Suprapubic skin (tissue), 4 donors: Measurements from ENCODE around the gene SLC25A25. TPM values are rescaled to one million over a fixed set of nuclear protein-coding genes. Genes with fewer than 3 reads are reported as not detected.

ENCODE experiments used
- DNase-seq, 2 donors: peaks; one replicate each; pipeline ENCODE4 v3.0.0-alpha.2; 2019; ENCODE audit warnings: low spot score in 2 of 2
- H3K27ac ChIP-seq: fragments of 200-600 bp; sonication (generic); one replicate; pipeline ENCODE4 v1.5.1; 2019
- H3K27me3 ChIP-seq: fragments of 200-600 bp; sonication (generic); one replicate; pipeline ENCODE4 v1.5.1; 2019
- H3K36me3 ChIP-seq: fragments of 200-600 bp; sonication (generic); one replicate; pipeline ENCODE4 v1.5.1; 2019
- H3K4me1 ChIP-seq: fragments of 200-600 bp; sonication (generic); one replicate; pipeline ENCODE4 v1.5.1; 2019
- H3K4me3 ChIP-seq: fragments of 200-600 bp; sonication (generic); one replicate; pipeline ENCODE4 v1.5.1; 2019; ENCODE audit warnings: mild to moderate bottlenecking
- H3K9me3 ChIP-seq: fragments of 200-600 bp; sonication (generic); one replicate; pipeline ENCODE4 v1.5.1; 2019
- CTCF ChIP-seq, 2 donors: fragments of 200-600 bp in 1 of 2; fragments of 450-650 bp in 1 of 2; sonication (generic) in 1 of 2; IDR thresholded peaks; one replicate each; pipeline ENCODE4 v1.5.1; 2016 to 2019; ENCODE audit warnings: antibody characterized with exemption in 2 of 2, mild to moderate bottlenecking in 1 of 2, moderate library complexity in 1 of 2
- EP300 ChIP-seq: sonication (generic); formaldehyde crosslinking; IDR thresholded peaks from one replicate; pipeline ENCODE4 v1.6.1; 2017; ENCODE audit warnings: antibody characterized with exemption
- POLR2A ChIP-seq, 2 donors: fragments of 450-650 bp; IDR thresholded peaks; one replicate each; pipeline ENCODE4 v1.6.1; 2017; ENCODE audit warnings: antibody characterized with exemption in 2 of 2, mild to moderate bottlenecking in 2 of 2, moderate library complexity in 2 of 2
- POLR2AphosphoS5 ChIP-seq, 3 donors: sonication (generic); formaldehyde crosslinking; IDR thresholded peaks; one replicate each; pipeline ENCODE4 v1.6.1; 2017; ENCODE audit warnings: antibody characterized with exemption in 3 of 3
- WGBS: methylation state at CpG from one replicate; pipeline ENCODE4 v1.1.5; 2018; 5-methylcytosine and 5-hydroxymethylcytosine counted together
- total RNA-seq, 4 donors: library from RNA; depleted of rRNA; stranded (reverse); fragments of >200 nt; gene quantifications; one replicate each; pipeline ENCODE4 v1.1.0, GENCODE V29; 2016

The SLC25A25 gene
- total RNA-seq, 4 donors from 2014 or later = 37.9 to 106 (median 66.5) TPM

GRCh38 chr9:128024761-128025308, 43.2 kb upstream of the SLC25A25 start:
- Histone ChIP-seq H3K4me1 (no peaks in the 10 kb centered on the region), H3K27me3 (no peaks in the 10 kb centered on the region), H3K9me3 (no peaks in the 10 kb centered on the region), H3K4me3 (no peak overlapping the region), H3K27ac (no peak overlapping the region), H3K36me3 (no peaks in the 10 kb centered on the region)
- WGBS = 82% methylated on average over 5 of the region's 5 CpGs
- TF ChIP-seq POLR2AphosphoS5 (IDR thresholded peaks at IDR 0.05) (no peak), POLR2A (IDR thresholded peaks at IDR 0.05) (no peak), EP300 (no peak), CTCF (IDR thresholded peaks at IDR 0.05) (no peak)
- DNase-seq = no peak

GRCh38 chr9:128025736-128026135, 42.3 kb upstream of the SLC25A25 start:
- no peak for DNase-seq
- H3K27me3 ChIP-seq = no peaks in the 10 kb centered on the region
- no peaks in the 10 kb centered on the region for H3K36me3 ChIP-seq
- H3K27ac ChIP-seq = no peak overlapping the region
- H3K4me1 ChIP-seq = no peaks in the 10 kb centered on the region
- H3K4me3 ChIP-seq = no peak overlapping the region
- no peaks in the 10 kb centered on the region for H3K9me3 ChIP-seq
- 48% methylated on average over 3 of the region's 4 CpGs for WGBS
- TF ChIP-seq POLR2A (IDR thresholded peaks at IDR 0.05) (no peak), POLR2AphosphoS5 (IDR thresholded peaks at IDR 0.05) (no peak)

- Histone ChIP-seq H3K27me3 (no peaks in the 10 kb centered on the region), H3K27ac (peak overlapping the region; percentile 4), H3K4me1 (no peaks in the 10 kb centered on the region), H3K9me3 (no peaks in the 10 kb centered on the region), H3K4me3 (no peak overlapping the region), H3K36me3 (no peaks in the 10 kb centered on the region)
- no peak for DNase-seq
- 87% methylated on average over 11 of the region's 12 CpGs for WGBS
- no peak for TF ChIP-seq CTCF (IDR thresholded peaks at IDR 0.05)
- TF ChIP-seq POLR2A (IDR thresholded peaks at IDR 0.05) = no peak
- no peak for TF ChIP-seq POLR2AphosphoS5 (IDR thresholded peaks at IDR 0.05)
- no peak for TF ChIP-seq EP300
Measured at GRCh38 chr9:128026255-128026772, 41.7 kb upstream of the SLC25A25 start.

- no peak for DNase-seq
- Histone ChIP-seq H3K9me3 (no peaks in the 10 kb centered on the region), H3K4me3 (no peak overlapping the region), H3K27me3 (no peaks in the 10 kb centered on the region), H3K27ac (peak overlapping the region; percentile 4), H3K4me1 (no peaks in the 10 kb centered on the region), H3K36me3 (no peaks in the 10 kb centered on the region)
- TF ChIP-seq EP300 (no peak), CTCF (IDR thresholded peaks at IDR 0.05) (no peak), POLR2A (IDR thresholded peaks at IDR 0.05) (no peak), POLR2AphosphoS5 (IDR thresholded peaks at IDR 0.05) (no peak)
- WGBS = 83% methylated on average over 11 of the region's 11 CpGs
Measured at GRCh38 chr9:128026773-128027541, 41.1 kb upstream of the SLC25A25 start.

- no peak overlapping the region for H3K27ac ChIP-seq
- 63% methylated on average over 4 of the region's 4 CpGs for WGBS
Measured at GRCh38 chr9:128027705-128028104, 40.3 kb upstream of the SLC25A25 start.

More at GRCh38 chr9:128027705-128028104, 40.3 kb upstream of the SLC25A25 start:
- no peak for DNase-seq
- no peaks in the 10 kb centered on the region for H3K4me1 ChIP-seq
- TF ChIP-seq POLR2AphosphoS5 (IDR thresholded peaks at IDR 0.05) (no peak), CTCF (IDR thresholded peaks at IDR 0.05) (no peak), EP300 (no peak), POLR2A (IDR thresholded peaks at IDR 0.05) (no peak)
- H3K27me3 ChIP-seq = no peaks in the 10 kb centered on the region
- no peaks in the 10 kb centered on the region for H3K36me3 ChIP-seq
- no peaks in the 10 kb centered on the region for H3K9me3 ChIP-seq
- no peak overlapping the region for H3K4me3 ChIP-seq
